ENCODE results near the gene CPD. TPM values are rescaled to one million over a fixed set of nuclear protein-coding genes. Genes with fewer than 3 reads are reported as not detected.
"Not testable (repeated sequence)": the region's sequence is repeated elsewhere in the genome, so short reads cannot be mapped to it uniquely, and the experiment has no call there.

The CPD gene
- total RNA-seq, 1 donor from 2014 or later = 26.0 TPM

DNA sequence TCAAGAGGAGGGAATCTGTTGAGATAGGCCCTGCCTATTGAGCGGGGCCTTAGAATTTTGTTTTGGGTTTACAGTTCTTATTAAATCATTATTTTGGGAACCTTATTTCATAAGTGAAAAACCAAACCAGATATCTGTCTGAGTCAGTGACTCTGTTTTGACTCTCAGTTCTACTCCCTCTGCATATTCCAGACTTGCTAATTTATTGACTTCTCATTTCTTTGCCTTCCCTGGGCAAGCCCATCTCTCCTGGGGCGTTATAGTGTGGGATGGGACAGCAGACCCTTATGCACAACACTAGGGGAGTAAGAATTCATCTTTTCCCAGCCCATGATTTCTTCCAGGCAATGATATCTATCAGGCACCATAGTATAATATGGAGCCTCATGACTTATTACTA is 45.7 kb downstream of the CPD start:
- Mint-ChIP-seq H3K36me3 (ENCODE audit: low read depth) (peaks cover 41% of the 10 kb centered on the region), H3K27me3 (ENCODE audit: low read depth) (no peaks in the 10 kb centered on the region), H3K4me3 (ENCODE audit: low read depth) (no peak overlapping the region), H3K27ac (no peak overlapping the region), H3K4me1 (ENCODE audit: low read depth) (no peaks in the 10 kb centered on the region), H3K9me3 (no peaks in the 10 kb centered on the region)
- no peak for DNase-seq (ENCODE audit: low spot score)
- intact Hi-C loops (cut with micrococcal nuclease) = no loop called here

DNA sequence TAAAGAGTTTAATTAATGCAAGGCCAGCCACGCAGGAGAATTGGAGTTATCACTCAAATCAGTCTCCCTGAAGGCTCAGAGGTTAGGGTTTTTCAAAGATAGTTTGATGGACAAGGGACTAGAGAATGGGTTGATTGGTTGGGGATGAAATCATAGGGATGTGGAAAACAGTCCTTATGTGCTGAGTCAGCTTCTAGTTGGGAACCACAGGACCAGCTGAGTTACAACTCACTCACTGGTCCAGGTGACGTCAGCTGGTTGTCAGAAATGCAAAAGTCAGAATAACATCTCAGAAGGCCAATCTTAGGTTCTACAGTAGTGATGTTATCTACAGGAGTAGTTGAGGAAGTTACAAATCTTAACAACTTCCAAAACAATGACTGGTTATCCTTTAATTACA is 47.6 kb downstream of the CPD start:
- intact Hi-C loops (cut with micrococcal nuclease) = no loop called here
- no peaks in the 10 kb centered on the region for H3K9me3 Mint-ChIP-seq
- H3K36me3 Mint-ChIP-seq (ENCODE audit: low read depth) = peaks cover 38% of the 10 kb centered on the region

DNA sequence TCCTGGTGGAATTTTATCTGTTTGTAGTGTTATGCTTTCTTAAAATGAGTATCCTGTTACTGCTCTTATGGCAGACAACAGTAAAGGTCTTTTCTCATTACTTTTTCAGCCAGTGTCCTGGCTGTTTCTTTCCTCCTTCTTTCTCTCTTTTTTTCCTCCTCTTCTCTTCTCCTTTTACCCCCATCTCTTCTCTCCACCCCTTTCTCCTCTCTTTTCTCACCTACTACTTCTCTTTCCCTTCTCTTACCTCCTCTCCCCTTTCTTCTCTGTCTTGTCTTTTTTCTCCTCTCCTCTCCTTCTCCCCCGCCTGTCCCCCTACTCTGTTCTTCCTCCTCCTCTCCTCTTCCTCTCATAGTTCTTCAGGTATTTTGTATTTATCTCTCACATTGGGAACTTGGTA is 48.9 kb downstream of the CPD start:
- no peak overlapping the region for H3K27ac Mint-ChIP-seq
- no peak for DNase-seq (ENCODE audit: low spot score)
- peaks cover 31% of the 10 kb centered on the region for H3K36me3 Mint-ChIP-seq (ENCODE audit: low read depth)
- no peak overlapping the region for H3K4me3 Mint-ChIP-seq (ENCODE audit: low read depth)
- H3K9me3 Mint-ChIP-seq = no peaks in the 10 kb centered on the region
- intact Hi-C loops (cut with micrococcal nuclease) = no loop called here
- no peaks in the 10 kb centered on the region for H3K4me1 Mint-ChIP-seq (ENCODE audit: low read depth)
- H3K27me3 Mint-ChIP-seq (ENCODE audit: low read depth) = no peaks in the 10 kb centered on the region

More for the DNA sequence above, 47.6 kb downstream of the CPD start:
- no peak overlapping the region for H3K27ac Mint-ChIP-seq
- H3K4me1 Mint-ChIP-seq (ENCODE audit: low read depth) = no peaks in the 10 kb centered on the region
- no peak overlapping the region for H3K4me3 Mint-ChIP-seq (ENCODE audit: low read depth)
- DNase-seq (ENCODE audit: low spot score) = no peak
- no peaks in the 10 kb centered on the region for H3K27me3 Mint-ChIP-seq (ENCODE audit: low read depth)

DNA sequence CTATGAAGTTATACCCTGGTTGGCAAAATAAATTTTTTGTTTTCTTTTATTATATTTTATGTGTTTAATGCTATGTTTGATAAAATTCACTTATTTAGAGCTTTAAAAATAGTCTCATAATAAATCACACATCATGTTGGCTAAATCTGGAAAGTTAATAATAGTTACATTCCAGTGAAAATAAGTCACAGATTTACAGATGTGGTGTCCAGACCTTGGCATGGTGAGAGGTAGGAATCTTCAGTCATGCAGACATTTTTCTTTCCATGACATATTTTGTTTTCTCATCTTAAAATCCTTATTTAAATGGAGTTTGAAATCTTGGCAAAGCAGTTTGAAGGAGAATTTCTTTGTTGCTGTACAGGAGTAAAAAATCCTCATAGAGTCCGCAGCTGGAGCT is 50.4 kb downstream of the CPD start:
- H3K36me3 Mint-ChIP-seq (ENCODE audit: low read depth) = peaks cover 34% of the 10 kb centered on the region
- no peak for DNase-seq (ENCODE audit: low spot score)
- intact Hi-C loops (cut with micrococcal nuclease) = no loop called here
- no peak overlapping the region for H3K4me3 Mint-ChIP-seq (ENCODE audit: low read depth)
- no peaks in the 10 kb centered on the region for H3K9me3 Mint-ChIP-seq
- no peak overlapping the region for H3K27ac Mint-ChIP-seq
- no peaks in the 10 kb centered on the region for H3K27me3 Mint-ChIP-seq (ENCODE audit: low read depth)
- no peaks in the 10 kb centered on the region for H3K4me1 Mint-ChIP-seq (ENCODE audit: low read depth)

DNA sequence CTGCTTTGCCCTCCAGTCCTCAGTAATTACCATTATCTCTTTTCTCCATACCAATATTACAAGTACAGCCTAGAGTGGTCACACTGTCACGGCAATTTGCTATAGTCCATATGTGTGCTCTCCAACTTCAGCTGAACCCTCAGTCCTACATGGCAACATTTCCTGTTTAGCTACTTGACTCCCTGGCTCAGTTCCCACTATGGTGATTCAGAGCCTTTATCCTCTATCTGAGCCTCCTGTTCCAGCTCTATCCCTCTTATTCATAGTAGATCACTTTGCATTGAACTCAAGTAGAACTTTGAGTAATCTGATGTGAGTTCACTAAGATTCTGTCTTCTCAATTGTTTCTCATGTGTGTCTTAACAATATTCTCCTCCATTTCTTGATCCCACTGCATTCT is 54.8 kb downstream of the CPD start:
- H3K36me3 Mint-ChIP-seq (ENCODE audit: low read depth) = peaks cover 30% of the 10 kb centered on the region
- intact Hi-C loops (cut with micrococcal nuclease) = no loop called here
- peaks cover 6% of the 10 kb centered on the region for H3K4me1 Mint-ChIP-seq (ENCODE audit: low read depth)

DNA sequence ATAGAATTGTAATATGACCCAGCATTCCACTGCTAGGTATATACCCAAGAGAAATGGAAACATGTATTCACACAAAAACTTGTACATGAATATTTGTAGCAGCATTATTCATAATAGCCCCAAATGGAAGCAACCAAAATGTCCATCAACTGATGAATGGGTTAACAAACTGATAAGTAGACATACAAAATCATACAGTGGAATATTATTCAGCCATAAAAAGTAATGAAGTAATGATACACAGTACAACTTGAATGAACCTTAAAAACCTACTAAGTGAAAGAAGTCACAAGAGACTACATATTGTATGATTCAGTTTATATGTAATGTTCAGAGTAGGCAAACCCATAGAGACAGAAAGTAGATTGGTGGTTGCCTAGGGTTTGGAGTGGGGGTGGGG is 58.0 kb downstream of the CPD start:
- intact Hi-C loops (cut with micrococcal nuclease) = no loop called here
- Mint-ChIP-seq H3K27me3 (ENCODE audit: low read depth) (no peaks in the 10 kb centered on the region), H3K4me1 (ENCODE audit: low read depth) (peaks cover 6% of the 10 kb centered on the region), H3K27ac (no peak overlapping the region), H3K4me3 (ENCODE audit: low read depth) (no peak overlapping the region), H3K36me3 (ENCODE audit: low read depth) (peaks cover 32% of the 10 kb centered on the region), H3K9me3 (no peaks in the 10 kb centered on the region)
- no peak for DNase-seq (ENCODE audit: low spot score)

More for the DNA sequence above, 54.8 kb downstream of the CPD start:
- H3K4me3 Mint-ChIP-seq (ENCODE audit: low read depth) = no peak overlapping the region
- no peak overlapping the region for H3K27ac Mint-ChIP-seq
- DNase-seq (ENCODE audit: low spot score) = no peak
- no peaks in the 10 kb centered on the region for H3K9me3 Mint-ChIP-seq
- H3K27me3 Mint-ChIP-seq (ENCODE audit: low read depth) = no peaks in the 10 kb centered on the region

DNA sequence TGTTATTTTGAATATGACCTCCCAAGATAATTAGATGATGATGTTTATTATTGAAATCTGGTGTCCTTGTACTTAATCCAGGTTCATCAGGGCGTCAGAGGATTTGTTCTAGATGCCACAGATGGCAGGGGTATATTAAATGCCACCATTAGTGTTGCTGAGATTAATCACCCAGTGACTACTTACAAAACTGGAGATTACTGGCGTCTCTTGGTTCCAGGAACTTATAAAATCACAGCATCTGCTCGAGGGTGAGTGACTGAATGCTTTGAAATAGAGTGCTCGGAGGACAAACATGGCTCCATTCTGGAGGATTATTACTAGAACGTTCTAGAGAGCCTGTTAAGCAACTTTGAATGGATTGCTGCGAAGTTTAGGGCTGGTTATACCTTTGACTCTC is 65.0 kb downstream of the CPD start:
- intact Hi-C loops (cut with micrococcal nuclease) = no loop called here
- Mint-ChIP-seq H3K9me3 (no peaks in the 10 kb centered on the region), H3K4me1 (ENCODE audit: low read depth) (peaks cover 2% of the 10 kb centered on the region), H3K36me3 (ENCODE audit: low read depth) (peaks cover 34% of the 10 kb centered on the region), H3K27me3 (ENCODE audit: low read depth) (no peaks in the 10 kb centered on the region), H3K4me3 (ENCODE audit: low read depth) (no peak overlapping the region), H3K27ac (no peak overlapping the region)
- no peak for DNase-seq (ENCODE audit: low spot score)

DNA sequence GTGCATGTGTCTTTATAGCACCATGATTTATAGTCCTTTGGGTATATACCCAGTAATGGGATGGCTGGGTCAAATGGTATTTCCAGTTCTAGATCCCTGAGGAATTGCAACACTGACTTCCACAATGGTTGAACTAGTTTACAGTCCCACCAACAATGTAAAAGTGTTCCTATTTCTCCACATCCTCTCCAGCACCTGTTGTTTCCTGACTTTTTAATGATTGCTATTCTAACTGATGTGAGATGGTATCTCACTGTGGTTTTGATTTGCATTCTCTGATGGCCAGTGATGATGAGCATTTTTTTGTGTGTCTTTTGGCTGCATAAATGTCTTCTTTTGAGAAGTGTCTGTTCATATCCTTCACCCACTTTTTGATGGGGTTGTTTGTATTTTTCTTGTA is 67.9 kb downstream of the CPD start:
- H3K36me3 Mint-ChIP-seq (ENCODE audit: low read depth) = peaks cover 47% of the 10 kb centered on the region
- H3K27me3 Mint-ChIP-seq (ENCODE audit: low read depth); DNase-seq (ENCODE audit: low spot score); H3K27ac Mint-ChIP-seq; H3K4me3 Mint-ChIP-seq (ENCODE audit: low read depth); H3K4me1 Mint-ChIP-seq (ENCODE audit: low read depth); H3K9me3 Mint-ChIP-seq; intact Hi-C loops (cut with micrococcal nuclease): not testable (repeated sequence)

DNA sequence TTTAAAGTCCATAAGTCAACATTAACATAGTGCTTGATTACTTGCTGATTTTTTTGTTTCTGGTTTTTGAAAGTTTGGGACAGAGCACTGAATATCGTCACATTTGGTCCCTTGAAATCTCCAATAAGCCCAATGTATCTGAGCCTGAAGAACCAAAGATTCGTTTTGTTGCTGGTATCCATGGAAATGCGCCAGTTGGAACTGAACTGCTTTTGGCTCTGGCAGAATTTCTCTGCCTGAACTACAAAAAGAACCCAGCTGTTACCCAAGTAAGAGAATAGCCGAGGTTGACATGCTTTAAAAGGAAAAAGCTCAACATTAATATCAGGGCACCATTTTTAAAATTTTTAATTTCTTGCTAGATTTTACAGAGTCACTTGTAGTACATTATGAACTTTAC is 70.8 kb downstream of the CPD start:
- Mint-ChIP-seq H3K27ac (no peak overlapping the region), H3K36me3 (ENCODE audit: low read depth) (peaks cover 52% of the 10 kb centered on the region), H3K27me3 (ENCODE audit: low read depth) (no peaks in the 10 kb centered on the region), H3K4me1 (ENCODE audit: low read depth) (peaks cover 2% of the 10 kb centered on the region), H3K9me3 (peaks cover 3% of the 10 kb centered on the region), H3K4me3 (ENCODE audit: low read depth) (no peak overlapping the region)
- intact Hi-C loops (cut with micrococcal nuclease) = no loop called here
- DNase-seq (ENCODE audit: low spot score) = no peak

DNA sequence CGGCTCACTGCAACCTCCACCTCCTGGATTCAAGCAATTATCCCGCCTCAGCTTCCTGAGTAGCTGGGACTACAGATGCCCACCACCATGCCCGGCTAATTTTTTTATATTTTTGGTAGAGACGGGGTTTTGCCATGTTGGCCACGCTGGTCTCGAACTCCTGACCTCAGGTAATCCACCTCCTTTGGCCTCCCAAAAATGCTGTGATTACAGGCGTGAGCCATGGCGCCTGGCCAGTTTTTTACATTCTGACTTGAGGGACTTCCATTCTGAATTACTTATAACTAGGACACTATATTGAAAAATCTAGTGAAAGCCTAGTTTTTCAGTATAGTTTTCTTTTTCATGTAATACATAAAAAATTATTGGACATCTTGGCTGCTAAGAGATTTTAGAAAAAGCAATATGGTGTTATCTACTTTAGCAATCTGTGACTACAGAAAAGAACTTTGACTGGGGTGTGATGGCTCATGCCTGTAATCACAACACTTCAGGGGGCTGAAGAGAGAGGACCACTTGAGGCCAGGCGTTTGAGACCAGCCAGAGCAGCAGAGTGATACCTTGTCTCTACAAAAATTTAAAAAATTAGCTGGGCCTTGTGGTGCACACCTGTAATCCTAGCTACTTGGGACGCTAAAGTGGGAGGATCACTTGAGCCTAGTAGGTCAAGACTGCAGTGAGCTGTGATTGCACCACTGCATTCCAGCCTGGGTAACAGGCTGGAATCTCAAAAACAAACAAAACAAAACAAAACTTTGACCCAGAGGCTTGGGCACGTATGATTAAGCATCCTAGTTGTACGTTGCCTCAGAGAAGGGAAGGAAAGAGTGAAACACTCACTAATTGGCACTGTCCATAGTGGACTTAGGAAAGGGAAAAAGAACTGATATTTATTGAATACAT is 71.6 kb downstream of the CPD start:
- Mint-ChIP-seq H3K36me3 (ENCODE audit: low read depth) (peaks cover 53% of the 10 kb centered on the region), H3K9me3 (peaks cover 3% of the 10 kb centered on the region)
- no peak for DNase-seq (ENCODE audit: low spot score)

DNA sequence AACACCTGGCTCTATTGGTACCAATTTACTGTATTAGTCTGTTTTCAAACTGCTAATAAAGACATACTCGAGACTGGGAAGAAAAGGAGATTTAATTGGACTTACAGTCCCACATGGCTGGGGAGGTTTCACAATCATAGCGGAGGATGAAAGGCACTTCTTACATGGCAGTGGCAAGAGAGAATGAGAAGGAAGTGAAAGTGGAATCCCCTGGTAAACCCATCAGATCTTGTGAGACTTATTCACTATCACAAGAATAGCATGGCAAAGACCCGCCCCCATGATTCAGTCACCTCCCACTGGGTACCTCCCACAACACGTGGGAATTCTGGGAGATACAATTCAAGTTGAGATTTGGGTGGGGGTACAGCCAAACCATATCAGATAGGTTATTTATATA is 75.9 kb downstream of the CPD start:
- Mint-ChIP-seq H3K4me3 (ENCODE audit: low read depth) (no peak overlapping the region), H3K27ac (no peak overlapping the region), H3K4me1 (ENCODE audit: low read depth) (no peaks in the 10 kb centered on the region), H3K9me3 (peaks cover 3% of the 10 kb centered on the region), H3K36me3 (ENCODE audit: low read depth) (peaks cover 57% of the 10 kb centered on the region), H3K27me3 (ENCODE audit: low read depth) (no peaks in the 10 kb centered on the region)
- intact Hi-C loops (cut with micrococcal nuclease) = no loop called here
- no peak for DNase-seq (ENCODE audit: low spot score)

More for the DNA sequence above, 71.6 kb downstream of the CPD start:
- H3K27ac Mint-ChIP-seq = no peak overlapping the region
- no peaks in the 10 kb centered on the region for H3K27me3 Mint-ChIP-seq (ENCODE audit: low read depth)
- no peak overlapping the region for H3K4me3 Mint-ChIP-seq (ENCODE audit: low read depth)
- intact Hi-C loops (cut with micrococcal nuclease) = no loop called here
- peaks cover 2% of the 10 kb centered on the region for H3K4me1 Mint-ChIP-seq (ENCODE audit: low read depth)

DNA sequence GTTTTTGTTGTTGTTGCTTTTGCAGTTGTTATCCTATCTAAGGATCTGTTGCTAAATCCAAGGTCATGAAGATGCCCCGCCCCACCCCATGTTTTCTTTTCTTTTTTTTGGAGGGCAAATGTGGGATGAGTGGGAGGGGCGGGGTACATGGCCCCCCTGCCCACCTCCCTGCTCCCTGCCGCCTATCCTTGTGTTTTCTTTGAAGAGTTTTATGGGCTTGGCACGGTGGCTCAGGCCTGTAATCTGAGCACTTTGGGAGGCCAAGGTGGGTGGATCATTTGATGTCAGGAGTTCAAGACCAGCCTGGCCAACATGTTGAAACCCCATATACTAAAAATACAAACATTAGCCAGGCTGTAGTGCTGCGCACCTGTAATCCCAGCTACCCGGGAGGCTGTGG is 79.6 kb downstream of the CPD start:
- Mint-ChIP-seq H3K27ac (no peak overlapping the region), H3K4me1 (ENCODE audit: low read depth) (no peaks in the 10 kb centered on the region), H3K27me3 (ENCODE audit: low read depth) (no peaks in the 10 kb centered on the region), H3K9me3 (peaks cover 3% of the 10 kb centered on the region), H3K4me3 (ENCODE audit: low read depth) (no peak overlapping the region), H3K36me3 (ENCODE audit: low read depth) (peaks cover 37% of the 10 kb centered on the region)
- intact Hi-C loops (cut with micrococcal nuclease) = no loop called here
- DNase-seq (ENCODE audit: low spot score) = no peak

DNA sequence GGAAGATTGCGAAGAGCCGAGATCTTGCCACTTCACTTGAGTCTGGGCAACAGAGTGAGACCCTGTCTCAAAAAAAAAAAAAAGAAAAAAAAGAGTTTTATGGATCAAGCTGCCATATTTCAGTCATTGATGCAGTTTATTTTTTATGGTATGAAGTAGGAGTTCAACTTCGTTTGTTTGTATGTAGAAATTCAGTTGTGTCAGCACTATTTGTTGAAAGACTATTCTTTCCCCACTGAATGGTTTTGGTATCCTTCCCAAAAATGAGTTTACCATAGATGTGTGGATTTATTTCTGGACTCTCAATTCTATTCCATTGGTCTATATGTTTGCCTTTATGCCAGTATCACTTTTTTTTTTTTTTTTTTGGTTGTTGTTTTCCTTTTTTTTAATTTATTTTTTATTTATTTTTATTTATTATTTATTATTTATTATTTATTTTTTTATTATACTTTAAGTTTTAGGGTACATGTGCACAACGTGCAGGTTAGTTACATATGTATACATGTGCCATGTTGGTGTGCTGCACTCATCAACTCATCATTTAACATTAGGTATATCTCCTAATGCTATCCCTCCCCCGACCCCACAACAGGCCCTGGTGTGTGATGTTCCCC is 80.2 kb downstream of the CPD start:
- H3K9me3 Mint-ChIP-seq; DNase-seq (ENCODE audit: low spot score); H3K4me3 Mint-ChIP-seq (ENCODE audit: low read depth); H3K27me3 Mint-ChIP-seq (ENCODE audit: low read depth); H3K4me1 Mint-ChIP-seq (ENCODE audit: low read depth); intact Hi-C loops (cut with micrococcal nuclease); H3K27ac Mint-ChIP-seq: not testable (repeated sequence)
- H3K36me3 Mint-ChIP-seq (ENCODE audit: low read depth) = peaks cover 34% of the 10 kb centered on the region

Data from activated T-helper 2 cell treated with anti-CD3 and anti-CD28 coated beads, Interferon-gamma antibody, Interleukin-2, Interleukin-4, amounts not matched to agents 10 μg/mL and 5 μg/mL and 100 μg/mL, durations not matched to agents 14 hours and 24 hours and 36 hours (primary cell).